ENCODE data around the gene FBP2. TPM values are rescaled to one million over a fixed set of nuclear protein-coding genes. Genes with fewer than 3 reads are reported as not detected.
A peak's percentile ranks its signal among the peaks of the same experiment; 100 is the strongest.

FBP2 gene
- total RNA-seq: not detected

DNA sequence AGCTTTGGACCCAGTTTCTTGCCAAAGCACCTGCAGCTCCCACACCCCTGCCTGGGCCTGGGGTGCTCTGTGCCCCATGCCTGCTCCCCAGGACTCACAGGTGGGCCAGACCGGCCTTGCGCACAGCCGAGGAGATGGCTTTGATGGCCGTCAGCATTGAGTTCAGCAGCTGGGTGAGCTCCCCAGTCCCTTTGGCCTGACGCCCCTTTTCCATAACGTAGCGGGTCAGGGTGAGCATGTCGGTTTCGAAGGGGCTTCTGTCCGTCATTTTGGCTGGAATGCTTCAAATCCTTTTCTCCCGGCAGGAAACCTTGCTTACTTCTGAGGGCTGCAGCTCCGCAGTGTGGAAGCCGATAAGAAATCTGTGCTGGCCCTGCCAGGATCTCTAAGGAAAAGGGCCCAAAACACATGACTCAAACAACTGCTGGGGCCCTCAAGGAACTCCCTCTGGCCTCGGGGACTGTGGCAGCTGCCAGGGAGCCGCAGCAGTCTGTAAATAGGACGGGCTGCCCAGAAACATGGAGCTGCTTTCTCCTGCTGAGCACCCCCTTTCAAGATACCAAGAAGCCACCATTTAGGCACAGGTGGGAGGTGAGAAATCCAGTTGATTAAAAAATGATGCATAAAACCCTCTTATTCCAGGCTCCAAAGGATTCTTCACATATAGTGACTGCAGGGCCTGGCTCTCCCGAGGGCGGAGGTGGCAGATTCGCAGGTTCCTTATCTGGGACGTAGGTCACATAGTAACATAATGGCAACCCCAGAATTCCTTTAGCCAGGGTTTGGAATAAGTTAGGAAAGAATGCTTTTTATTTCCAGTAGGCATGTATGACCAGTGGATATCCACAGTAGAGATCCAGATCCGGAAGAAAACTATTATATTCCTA is at the start of gene FBP2:
FBP2 (minus strand) TSS at position 366 of the 887 bp plus-strand sequence; CDS start at position 268, 98 bp downstream.
- H3K4me3 ChIP-seq: no peak within 1 kb of the TSS

DNA sequence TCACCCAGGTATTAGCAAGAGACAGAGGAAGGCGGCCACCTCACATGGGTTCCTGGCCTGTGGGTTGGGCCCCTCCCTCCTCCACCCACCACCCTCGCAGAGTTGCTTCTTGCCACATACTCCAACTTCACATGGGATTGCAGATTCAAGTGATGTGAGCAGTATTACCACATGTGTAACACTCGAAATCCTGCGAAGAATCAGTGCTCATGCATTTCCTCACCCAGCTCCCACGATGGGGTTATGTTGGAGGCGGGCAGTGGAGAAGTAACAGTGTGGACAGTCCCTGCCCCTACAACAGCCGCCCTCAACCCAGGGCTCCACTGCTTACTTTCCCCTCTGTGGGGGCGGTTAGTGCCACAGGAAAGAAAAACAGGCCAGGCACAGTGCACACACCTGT is 49.6 kb upstream of the FBP2 start:
- 83 to 84% methylated on average over 8 of the region's 8 CpGs for WGBS, 2 donors
- no peak for DNase-seq (ENCODE audit: low spot score in 2 of 2)
- TF ChIP-seq, protein P1, sequence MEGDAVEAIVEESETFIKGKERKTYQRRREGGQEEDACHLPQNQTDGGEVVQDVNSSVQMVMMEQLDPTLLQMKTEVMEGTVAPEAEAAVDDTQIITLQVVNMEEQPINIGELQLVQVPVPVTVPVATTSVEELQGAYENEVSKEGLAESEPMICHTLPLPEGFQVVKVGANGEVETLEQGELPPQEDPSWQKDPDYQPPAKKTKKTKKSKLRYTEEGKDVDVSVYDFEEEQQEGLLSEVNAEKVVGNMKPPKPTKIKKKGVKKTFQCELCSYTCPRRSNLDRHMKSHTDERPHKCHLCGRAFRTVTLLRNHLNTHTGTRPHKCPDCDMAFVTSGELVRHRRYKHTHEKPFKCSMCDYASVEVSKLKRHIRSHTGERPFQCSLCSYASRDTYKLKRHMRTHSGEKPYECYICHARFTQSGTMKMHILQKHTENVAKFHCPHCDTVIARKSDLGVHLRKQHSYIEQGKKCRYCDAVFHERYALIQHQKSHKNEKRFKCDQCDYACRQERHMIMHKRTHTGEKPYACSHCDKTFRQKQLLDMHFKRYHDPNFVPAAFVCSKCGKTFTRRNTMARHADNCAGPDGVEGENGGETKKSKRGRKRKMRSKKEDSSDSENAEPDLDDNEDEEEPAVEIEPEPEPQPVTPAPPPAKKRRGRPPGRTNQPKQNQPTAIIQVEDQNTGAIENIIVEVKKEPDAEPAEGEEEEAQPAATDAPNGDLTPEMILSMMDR (IDR thresholded peaks at IDR 0.05): no peak
- TF ChIP-seq POLR2A (IDR thresholded peaks at IDR 0.05) (no peak), EP300 (IDR thresholded peaks at IDR 0.05) (no peak)

More for the DNA sequence above, at the start of gene FBP2:
- H3K9me3 ChIP-seq: no peaks in the 10 kb centered on the region
- TF ChIP-seq POLR2A (IDR thresholded peaks at IDR 0.05): no peak
- no peak for TF ChIP-seq EP300 (IDR thresholded peaks at IDR 0.05)
- TF ChIP-seq, protein P1 (IDR thresholded peaks at IDR 0.05): no peak
- no peaks in the 10 kb centered on the region for H3K4me1 ChIP-seq
- H3K27me3 ChIP-seq: peaks cover 0 to 5% of the 10 kb centered on the region in 2 donors
- no peak for DNase-seq (ENCODE audit: low spot score in 2 of 2)
- 77 to 82% methylated on average over 20 to 21 of the region's 21 CpGs for WGBS, 2 donors
- H3K27ac ChIP-seq: no peak within 1 kb of the TSS
- H3K36me3 ChIP-seq: no peaks in the 10 kb centered on the region

GRCh38 chr9:94642501-94642900 is 48.9 kb upstream of the FBP2 start:
- Histone ChIP-seq H3K27me3 (peaks cover 0 to 9% of the 10 kb centered on the region in 2 donors), H3K36me3 (no peaks in the 10 kb centered on the region), H3K27ac (no peak overlapping the region), H3K9me3 (no peaks in the 10 kb centered on the region), H3K4me1 (peaks cover 0 to 19% (median 8%) of the 10 kb centered on the region in 4 donors), H3K4me3 (no peak overlapping the region)
- TF ChIP-seq POLR2A (IDR thresholded peaks at IDR 0.05): no peak
- WGBS, 2 donors: 85 to 98% methylated on average over 3 to 5 of the region's 5 CpGs
- DNase-seq (ENCODE audit: low spot score in 2 of 2): no peak

More for the DNA sequence above, 49.6 kb upstream of the FBP2 start:
- H3K4me1 ChIP-seq: peaks cover 0 to 19% (median 8%) of the 10 kb centered on the region in 4 donors
- H3K36me3 ChIP-seq: no peaks in the 10 kb centered on the region
- H3K4me3 ChIP-seq: no peak overlapping the region
- no peak overlapping the region for H3K27ac ChIP-seq
- peaks cover 0 to 9% of the 10 kb centered on the region in 2 donors for H3K27me3 ChIP-seq
- no peaks in the 10 kb centered on the region for H3K9me3 ChIP-seq

- Histone ChIP-seq H3K27ac (peak overlapping the region in 3 of 4 donors; percentile 40 to 74 (median 66)), H3K36me3 (no peaks in the 10 kb centered on the region), H3K4me3 (peak overlapping the region; percentile 39 to 72 (median 70)), H3K27me3 (peaks cover 0 to 9% of the 10 kb centered on the region in 2 donors), H3K9me3 (no peaks in the 10 kb centered on the region), H3K4me1 (peaks cover 0 to 19% (median 8%) of the 10 kb centered on the region in 4 donors)
- no peak for DNase-seq (ENCODE audit: low spot score in 2 of 2)
- TF ChIP-seq, protein P1 (IDR thresholded peaks at IDR 0.05): no peak
- TF ChIP-seq EP300 (IDR thresholded peaks at IDR 0.05) (no peak), POLR2A (IDR thresholded peaks at IDR 0.05) (no peak)
- WGBS, 2 donors: 41 to 47% methylated on average over 15 of the region's 15 CpGs
Observed at GRCh38 chr9:94639999-94640376, 46.4 kb upstream of the FBP2 start.

GRCh38 chr9:94639061-94639998 is 45.7 kb upstream of the FBP2 start, which contains the start of gene FBP1:
TSS of gene FBP1 (minus strand) at chr9:94639518. CDS start at chr9:94639310, 208 bp downstream.
- DNase-seq (ENCODE audit: low spot score in 2 of 2): no peak
- Histone ChIP-seq H3K4me1 (peaks cover 0 to 17% (median 8%) of the 10 kb centered on the region in 4 donors), H3K27ac (peak within 1 kb of the TSS in 3 of 4 donors; percentile 46 to 74 (median 66)), H3K4me3 (peak within 1 kb of the TSS; percentile 39 to 72 (median 70)), H3K9me3 (no peaks in the 10 kb centered on the region), H3K27me3 (peaks cover 0 to 9% of the 10 kb centered on the region in 2 donors), H3K36me3 (no peaks in the 10 kb centered on the region)
- TF ChIP-seq POLR2A (IDR thresholded peaks at IDR 0.05) (no peak), EP300 (IDR thresholded peaks at IDR 0.05) (no peak)
- TF ChIP-seq, protein P1 (IDR thresholded peaks at IDR 0.05): no peak
- 2 to 16% methylated on average over 22 to 68 of the region's 79 CpGs for WGBS, 2 donors
